ENCODE data around the gene COL5A1.

The COL5A1 gene

GRCh38 chr9:134600836-134601638, 40.6 kb upstream of the COL5A1 start:
- TF ChIP-seq EP300 (IDR thresholded peaks at IDR 0.05; ENCODE audit: borderline replicate concordance) (no peak), CEBPB (IDR thresholded peaks at IDR 0.05) (no peak), CREB1 (IDR thresholded peaks at IDR 0.05; ENCODE audit: low read depth) (no peak), FOXM1 (IDR thresholded peaks at IDR 0.05; ENCODE audit: borderline replicate concordance, low read depth) (no peak), USF1 (IDR thresholded peaks at IDR 0.05) (no peak), EGR1 (IDR thresholded peaks at IDR 0.05) (no peak), MAX (IDR thresholded peaks at IDR 0.05) (no peak), TAF1 (IDR thresholded peaks at IDR 0.05; ENCODE audit: low read depth) (no peak), NFIC (IDR thresholded peaks at IDR 0.05) (no peak)

- TF ChIP-seq TAF1 (IDR thresholded peaks at IDR 0.05; ENCODE audit: low read depth) (no peak), REST (IDR thresholded peaks at IDR 0.05; ENCODE audit: low read depth) (no peak), ZBTB7A (IDR thresholded peaks at IDR 0.05; ENCODE audit: low read depth) (no peak), TEAD4 (IDR thresholded peaks at IDR 0.05) (no peak), YY1 (IDR thresholded peaks at IDR 0.05; ENCODE audit: low read depth) (no peak), EP300 (IDR thresholded peaks at IDR 0.05; ENCODE audit: borderline replicate concordance) (no peak), NFIC (IDR thresholded peaks at IDR 0.05) (no peak), MAX (IDR thresholded peaks at IDR 0.05) (no peak), CREB1 (IDR thresholded peaks at IDR 0.05; ENCODE audit: low read depth) (no peak), FOXM1 (IDR thresholded peaks at IDR 0.05; ENCODE audit: borderline replicate concordance, low read depth) (no peak), EGR1 (IDR thresholded peaks at IDR 0.05) (no peak), TCF12 (IDR thresholded peaks at IDR 0.05; ENCODE audit: low read depth) (no peak), RAD21 (IDR thresholded peaks at IDR 0.05; ENCODE audit: low read depth) (no peak), CEBPB (IDR thresholded peaks at IDR 0.05) (no peak), USF1 (IDR thresholded peaks at IDR 0.05) (no peak)
Observed at GRCh38 chr9:134601764-134602163, 39.8 kb upstream of the COL5A1 start.

- TF ChIP-seq FOXM1 (IDR thresholded peaks at IDR 0.05; ENCODE audit: borderline replicate concordance, low read depth) (no peak), RAD21 (IDR thresholded peaks at IDR 0.05; ENCODE audit: low read depth) (no peak), EGR1 (IDR thresholded peaks at IDR 0.05) (no peak), USF1 (IDR thresholded peaks at IDR 0.05) (no peak), EP300 (IDR thresholded peaks at IDR 0.05; ENCODE audit: borderline replicate concordance) (no peak), MAX (IDR thresholded peaks at IDR 0.05) (no peak), NFIC (IDR thresholded peaks at IDR 0.05) (no peak), TEAD4 (IDR thresholded peaks at IDR 0.05) (no peak), REST (IDR thresholded peaks at IDR 0.05; ENCODE audit: low read depth) (no peak), CREB1 (IDR thresholded peaks at IDR 0.05; ENCODE audit: low read depth) (no peak), YY1 (IDR thresholded peaks at IDR 0.05; ENCODE audit: low read depth) (no peak), TAF1 (IDR thresholded peaks at IDR 0.05; ENCODE audit: low read depth) (no peak), CEBPB (IDR thresholded peaks at IDR 0.05) (no peak), ZBTB7A (IDR thresholded peaks at IDR 0.05; ENCODE audit: low read depth) (no peak), TCF12 (IDR thresholded peaks at IDR 0.05; ENCODE audit: low read depth) (no peak)
Observed at GRCh38 chr9:134602547-134603362, 38.8 kb upstream of the COL5A1 start.

- TF ChIP-seq CEBPB (IDR thresholded peaks at IDR 0.05): no peak
- TF ChIP-seq ZBTB7A (IDR thresholded peaks at IDR 0.05; ENCODE audit: low read depth): no peak
- TF ChIP-seq YY1 (IDR thresholded peaks at IDR 0.05; ENCODE audit: low read depth): no peak
- TF ChIP-seq MAX (IDR thresholded peaks at IDR 0.05): no peak
- no peak for TF ChIP-seq TAF1 (IDR thresholded peaks at IDR 0.05; ENCODE audit: low read depth)
- TF ChIP-seq REST (IDR thresholded peaks at IDR 0.05; ENCODE audit: low read depth): no peak
- TF ChIP-seq USF1 (IDR thresholded peaks at IDR 0.05): no peak
- no peak for TF ChIP-seq TCF12 (IDR thresholded peaks at IDR 0.05; ENCODE audit: low read depth)
- no peak for TF ChIP-seq EP300 (IDR thresholded peaks at IDR 0.05; ENCODE audit: borderline replicate concordance)
- TF ChIP-seq RAD21 (IDR thresholded peaks at IDR 0.05; ENCODE audit: low read depth): no peak
- TF ChIP-seq NFIC (IDR thresholded peaks at IDR 0.05): no peak
- no peak for TF ChIP-seq FOXM1 (IDR thresholded peaks at IDR 0.05; ENCODE audit: borderline replicate concordance, low read depth)
- no peak for TF ChIP-seq EGR1 (IDR thresholded peaks at IDR 0.05)
- TF ChIP-seq TEAD4 (IDR thresholded peaks at IDR 0.05): no peak
- no peak for TF ChIP-seq CREB1 (IDR thresholded peaks at IDR 0.05; ENCODE audit: low read depth)
Observed at GRCh38 chr9:134604834-134605233, 36.8 kb upstream of the COL5A1 start.

Measured in Ishikawa (cell line).